GM12864 (cell line): ENCODE results near the gene LFNG.

Experiments
- DNase-seq: peaks from one replicate; pipeline ENCODE4 v3.0.0-alpha.2; 2011; ENCODE audit warnings: low read depth
- H3K4me3 ChIP-seq: 2 replicates; pipeline ENCODE4 v1.5.1; 2011; ENCODE audit warnings: mild to moderate bottlenecking, low read depth, low read length, control low read depth
- TF ChIP-seq, protein P1 (sequence below): IDR thresholded peaks from 2 replicates; pipeline ENCODE4 v1.5.1; 2011; ENCODE audit warnings: low read depth, mild to moderate bottlenecking, moderate library complexity, low read length, control low read depth, inconsistent platforms; ENCODE audit errors: missing control alignments

Gene LFNG

DNA sequence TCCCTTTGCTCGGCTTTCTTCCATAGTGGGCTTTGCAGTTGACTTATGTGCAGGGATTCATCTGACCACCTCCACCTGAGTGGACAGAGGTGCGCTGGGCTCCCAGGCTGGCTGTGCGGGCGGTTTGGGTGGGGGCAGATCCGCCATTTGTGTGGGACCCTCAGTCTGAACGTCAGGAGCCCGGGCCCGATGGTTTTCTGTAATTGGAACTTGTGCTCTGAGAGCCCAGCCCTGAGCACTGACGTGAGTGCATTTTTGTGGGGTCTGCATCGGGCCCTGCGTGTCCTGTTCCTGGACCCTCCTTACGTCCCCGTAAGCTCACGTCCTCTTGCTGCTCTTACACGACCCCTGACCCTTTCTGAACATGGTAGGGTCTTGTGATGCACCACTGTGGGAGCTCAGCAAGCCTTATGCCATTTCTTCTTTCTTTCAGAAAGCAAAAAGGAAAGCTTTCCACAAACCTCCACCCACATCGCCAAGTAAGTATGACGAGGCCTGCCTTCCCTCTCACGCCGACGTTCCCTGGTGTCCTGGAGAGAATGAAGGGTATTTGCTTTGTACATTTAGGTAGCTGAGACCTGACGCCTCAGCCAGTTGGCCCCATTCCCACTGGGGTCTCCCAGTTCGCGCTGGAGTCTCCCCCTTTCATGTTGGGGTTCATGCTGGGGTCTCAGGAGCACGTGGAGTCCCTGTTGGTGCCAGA is 49.1 kb downstream of the LFNG start:
- DNase-seq = no peak
- H3K4me3 ChIP-seq = no peak overlapping the region
- TF ChIP-seq, protein P1, sequence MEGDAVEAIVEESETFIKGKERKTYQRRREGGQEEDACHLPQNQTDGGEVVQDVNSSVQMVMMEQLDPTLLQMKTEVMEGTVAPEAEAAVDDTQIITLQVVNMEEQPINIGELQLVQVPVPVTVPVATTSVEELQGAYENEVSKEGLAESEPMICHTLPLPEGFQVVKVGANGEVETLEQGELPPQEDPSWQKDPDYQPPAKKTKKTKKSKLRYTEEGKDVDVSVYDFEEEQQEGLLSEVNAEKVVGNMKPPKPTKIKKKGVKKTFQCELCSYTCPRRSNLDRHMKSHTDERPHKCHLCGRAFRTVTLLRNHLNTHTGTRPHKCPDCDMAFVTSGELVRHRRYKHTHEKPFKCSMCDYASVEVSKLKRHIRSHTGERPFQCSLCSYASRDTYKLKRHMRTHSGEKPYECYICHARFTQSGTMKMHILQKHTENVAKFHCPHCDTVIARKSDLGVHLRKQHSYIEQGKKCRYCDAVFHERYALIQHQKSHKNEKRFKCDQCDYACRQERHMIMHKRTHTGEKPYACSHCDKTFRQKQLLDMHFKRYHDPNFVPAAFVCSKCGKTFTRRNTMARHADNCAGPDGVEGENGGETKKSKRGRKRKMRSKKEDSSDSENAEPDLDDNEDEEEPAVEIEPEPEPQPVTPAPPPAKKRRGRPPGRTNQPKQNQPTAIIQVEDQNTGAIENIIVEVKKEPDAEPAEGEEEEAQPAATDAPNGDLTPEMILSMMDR = no peak

GRCh38 chr7:2569421-2569820 is 49.8 kb downstream of the LFNG start:
- no peak overlapping the region for H3K4me3 ChIP-seq
- TF ChIP-seq, protein P1 = no peak
- no peak for DNase-seq

DNA sequence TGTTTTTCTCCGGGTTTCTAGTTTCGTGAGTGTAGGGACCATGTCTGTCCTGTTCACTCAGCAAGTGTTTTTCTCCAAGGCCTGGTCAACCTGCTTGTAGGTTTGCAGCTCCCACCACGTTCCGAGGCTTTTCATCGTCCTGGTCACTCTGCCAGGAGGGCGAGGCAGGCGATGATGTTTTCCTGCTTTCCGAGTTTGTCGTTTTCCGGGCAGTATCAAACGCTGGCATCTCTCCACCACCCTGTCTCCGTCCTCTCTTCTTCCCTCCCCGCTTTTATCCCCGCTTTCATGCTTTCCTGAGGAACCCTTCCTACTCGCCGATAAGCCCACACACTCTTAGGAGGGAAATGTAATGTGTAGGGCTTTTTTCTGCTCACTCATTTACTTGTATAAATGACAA is 50.4 kb downstream of the LFNG start:
- no peak overlapping the region for H3K4me3 ChIP-seq
- TF ChIP-seq, protein P1 = no peak
- DNase-seq = no peak

GRCh38 chr7:2571409-2571808 is 51.8 kb downstream of the LFNG start:
- H3K4me3 ChIP-seq = no peak overlapping the region
- no peak for DNase-seq
- TF ChIP-seq, protein P1 = no peak

DNA sequence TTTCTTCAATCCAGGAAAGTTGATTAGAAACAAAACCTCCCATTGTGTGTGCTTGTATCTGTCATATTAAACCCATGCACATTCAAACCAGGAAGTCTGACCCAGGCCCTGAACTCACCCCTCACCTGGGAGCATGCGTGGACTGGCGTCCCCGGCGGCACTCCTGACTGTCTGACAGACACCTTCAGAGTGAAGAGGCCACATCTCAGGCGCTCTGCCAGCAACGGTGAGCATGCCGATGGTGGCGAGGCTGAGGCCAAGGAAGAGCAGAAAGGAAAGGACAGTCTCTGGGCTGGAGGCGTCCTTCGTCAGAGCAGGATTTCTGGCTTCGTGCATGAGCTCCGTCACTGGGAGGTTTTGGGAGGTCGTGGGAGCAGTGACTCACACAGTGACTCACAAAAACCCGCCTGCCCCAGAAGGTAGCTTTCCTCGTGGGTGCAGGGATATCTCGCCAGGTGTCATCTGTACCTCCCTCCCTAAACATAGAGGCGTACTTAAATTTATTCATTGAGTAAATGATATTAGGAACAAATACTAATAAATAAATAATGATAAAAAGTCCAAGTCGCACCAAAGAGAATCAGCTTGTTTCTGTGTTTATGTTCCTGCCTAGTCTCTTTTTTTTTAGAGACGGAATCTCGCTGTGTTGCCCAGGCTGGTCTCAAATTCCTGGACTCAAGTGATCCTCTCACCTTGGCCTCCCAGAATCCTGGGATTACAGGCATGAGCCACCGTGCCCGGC is 52.7 kb downstream of the LFNG start:
- TF ChIP-seq, protein P1 = no peak
- no peak overlapping the region for H3K4me3 ChIP-seq
- no peak for DNase-seq

- no peak for DNase-seq
- TF ChIP-seq, protein P1 = no peak
- H3K4me3 ChIP-seq = no peak overlapping the region
These were observed 54.2 kb downstream of the LFNG start for GRCh38 chr7:2573761-2574160.
